Keratinocyte (primary cell): ENCODE measurements around the gene RDX. TPM values are rescaled to one million over a fixed set of nuclear protein-coding genes. Genes with fewer than 3 reads are reported as not detected.
"Not testable (repeated sequence)": the region's sequence is repeated elsewhere in the genome, so short reads cannot be mapped to it uniquely, and the experiment has no call there.

Source experiments
- DNase-seq: peaks from one replicate; pipeline ENCODE4 v3.0.0-alpha.2; 2011; ENCODE audit warnings: low read depth, missing footprints, low spot score
- FAIRE-seq: peaks from 2 replicates; lab custom pipeline; 2011; peaks lifted over from hg19 to GRCh38; lab: Jason Lieb, UNC
- H2AFZ ChIP-seq: 2 replicates; pipeline ENCODE4 v1.6.0; 2012; ENCODE audit warnings: low read length, control low read depth, inconsistent platforms; ENCODE audit not compliant: control insufficient read depth
- H3K27ac ChIP-seq: 2 replicates; pipeline ENCODE4 v1.5.1; 2011; ENCODE audit warnings: low read length; ENCODE audit not compliant: control insufficient read depth, insufficient read depth
- H3K27me3 ChIP-seq: 3 replicates; pipeline ENCODE4 v1.6.0; 2011; ENCODE audit warnings: low read length; ENCODE audit not compliant: control insufficient read depth, insufficient read depth; ENCODE audit errors: extremely low read depth
- H3K36me3 ChIP-seq, 2 experiments: 2 replicates in 1 of 2; 3 replicates in 1 of 2; pipeline ENCODE4 v1.5.1; 2011; ENCODE audit warnings: low read length in 2 of 2, mild to moderate bottlenecking in 1 of 2; ENCODE audit not compliant: control insufficient read depth in 2 of 2, insufficient read depth in 2 of 2; ENCODE audit errors: extremely low read depth in 1 of 2
- H3K4me1 ChIP-seq: 3 replicates; pipeline ENCODE4 v1.5.1; 2011; ENCODE audit warnings: low read length; ENCODE audit not compliant: control insufficient read depth, insufficient read depth; ENCODE audit errors: extremely low read depth
- H3K4me2 ChIP-seq: 3 replicates; pipeline ENCODE4 v1.6.0; 2011; ENCODE audit warnings: low read depth, low read length; ENCODE audit not compliant: control insufficient read depth, insufficient read depth; ENCODE audit errors: extremely low read depth
- H3K4me3 ChIP-seq, 3 experiments: fragments of 200-600 bp in 1 of 3; sonication (generic) in 1 of 3; 2 replicates in 2 of 3; 3 replicates in 1 of 3; pipeline ENCODE4 v1.5.1; 2011 to 2016; ENCODE audit warnings: low read length in 3 of 3, mild to moderate bottlenecking in 3 of 3, control low read depth in 2 of 3, inconsistent platforms in 1 of 3, low read depth in 1 of 3, mixed read lengths in 1 of 3, mixed run types in 1 of 3, moderate library complexity in 1 of 3; ENCODE audit not compliant: control insufficient read depth in 2 of 3, insufficient read depth in 2 of 3; ENCODE audit errors: extremely low read depth in 1 of 3
- H3K79me2 ChIP-seq: 2 replicates; pipeline ENCODE4 v1.6.0; 2012; ENCODE audit warnings: low read length; ENCODE audit not compliant: control insufficient read depth, insufficient read depth
- H3K9ac ChIP-seq: 3 replicates; pipeline ENCODE4 v1.6.0; 2011; ENCODE audit warnings: low read length; ENCODE audit not compliant: control insufficient read depth, insufficient read depth; ENCODE audit errors: extremely low read depth
- H3K9me1 ChIP-seq: 3 replicates; pipeline ENCODE4 v1.6.0; 2011; ENCODE audit warnings: low read length; ENCODE audit not compliant: control insufficient read depth, insufficient read depth; ENCODE audit errors: extremely low read depth
- H3K9me3 ChIP-seq: 2 replicates; pipeline ENCODE4 v1.5.1; 2012; ENCODE audit warnings: low read depth, low read length; ENCODE audit not compliant: control insufficient read depth
- H4K20me1 ChIP-seq: 3 replicates; pipeline ENCODE4 v1.6.0; 2011; ENCODE audit warnings: low read length; ENCODE audit not compliant: control insufficient read depth, insufficient read depth; ENCODE audit errors: extremely low read depth
- EZH2 ChIP-seq: IDR thresholded peaks from one replicate; pipeline ENCODE4 v1.6.1; 2012; ENCODE audit warnings: inconsistent platforms, mild to moderate bottlenecking, low read length, moderate library complexity
- dilution Hi-C: fragments of 300-500 bp; cut with MboI; formaldehyde crosslinking; loops from one replicate; pipeline ENCODE4 v1.7.0; 2020; ENCODE audit warnings: low sequenced_read_pairs; ENCODE audit not compliant: extremely low pct_ligation_motif_present
- polyA plus RNA-seq, 5 experiments: library from polyadenylated mRNA; depleted of rRNA in 3 of 5; stranded (reverse) in 3 of 5; stranded (forward) in 1 of 5; unstranded in 1 of 5; fragments of >200 nt; gene quantifications; 1 replicate in 1 of 5; 2 replicates in 3 of 5; 3 replicates in 1 of 5; pipeline versions ENCODE4 v1.2.1 to v1.2.3, GENCODE V29; 2011 to 2012; ENCODE audit warnings: missing spikeins in 2 of 5, low read depth in 1 of 5, low replicate concordance in 1 of 5
- TF ChIP-seq, protein P1 (sequence below), 3 experiments: IDR thresholded peaks in 1 of 3; conservative IDR thresholded peaks in 1 of 3; optimal IDR thresholded peaks in 1 of 3; 2 replicates in 2 of 3; 3 replicates in 1 of 3; pipeline versions ENCODE3 to v1.5.1; 2011; ENCODE audit warnings: low read length in 3 of 3, mild to moderate bottlenecking in 3 of 3, moderate library complexity in 2 of 3, control low read depth in 1 of 3, inconsistent platforms in 1 of 3; ENCODE audit not compliant: insufficient read depth in 2 of 3; ENCODE audit errors: extremely low read depth in 1 of 3

Gene RDX
- polyA plus RNA-seq, 1 donor (not counting 4 experiments of a cell fraction or from before 2014, with no cell fraction given) = 85.4 TPM

DNA sequence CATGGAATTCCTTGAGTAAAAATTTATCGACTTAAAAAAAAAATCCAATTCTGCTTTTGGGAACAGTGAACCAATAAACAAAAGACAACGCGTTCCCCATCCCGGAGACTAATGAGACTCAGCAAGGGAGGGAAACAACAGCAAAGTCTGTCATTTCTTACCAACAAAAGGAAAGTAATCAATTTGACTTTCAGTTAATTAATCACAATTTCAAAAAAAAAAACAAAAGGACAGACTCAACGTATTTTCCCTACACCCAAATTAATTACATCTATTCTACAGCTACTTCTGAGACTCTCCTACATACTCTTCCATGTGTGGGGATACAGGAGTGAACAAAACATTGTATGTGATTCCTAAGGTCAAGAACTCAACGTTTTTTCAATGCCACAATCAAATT, 1.9 kb downstream of the RDX start:
- no peak for DNase-seq
- peak overlapping the region; percentile 96 for H3K9ac ChIP-seq
- H3K36me3 ChIP-seq = peaks cover 0 to 4% of the 10 kb centered on the region in 2 experiments
- H2AFZ ChIP-seq = no peak overlapping the region
- no peak for TF ChIP-seq EZH2
- TF ChIP-seq, protein P1, sequence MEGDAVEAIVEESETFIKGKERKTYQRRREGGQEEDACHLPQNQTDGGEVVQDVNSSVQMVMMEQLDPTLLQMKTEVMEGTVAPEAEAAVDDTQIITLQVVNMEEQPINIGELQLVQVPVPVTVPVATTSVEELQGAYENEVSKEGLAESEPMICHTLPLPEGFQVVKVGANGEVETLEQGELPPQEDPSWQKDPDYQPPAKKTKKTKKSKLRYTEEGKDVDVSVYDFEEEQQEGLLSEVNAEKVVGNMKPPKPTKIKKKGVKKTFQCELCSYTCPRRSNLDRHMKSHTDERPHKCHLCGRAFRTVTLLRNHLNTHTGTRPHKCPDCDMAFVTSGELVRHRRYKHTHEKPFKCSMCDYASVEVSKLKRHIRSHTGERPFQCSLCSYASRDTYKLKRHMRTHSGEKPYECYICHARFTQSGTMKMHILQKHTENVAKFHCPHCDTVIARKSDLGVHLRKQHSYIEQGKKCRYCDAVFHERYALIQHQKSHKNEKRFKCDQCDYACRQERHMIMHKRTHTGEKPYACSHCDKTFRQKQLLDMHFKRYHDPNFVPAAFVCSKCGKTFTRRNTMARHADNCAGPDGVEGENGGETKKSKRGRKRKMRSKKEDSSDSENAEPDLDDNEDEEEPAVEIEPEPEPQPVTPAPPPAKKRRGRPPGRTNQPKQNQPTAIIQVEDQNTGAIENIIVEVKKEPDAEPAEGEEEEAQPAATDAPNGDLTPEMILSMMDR (optimal IDR thresholded peaks at IDR 0.05 in 1 of 3, IDR thresholded peaks at IDR 0.05 in 1 of 3, conservative IDR thresholded peaks at IDR 0.05 in 1 of 3; ENCODE audit: extremely low read depth in 1 of 3, insufficient read depth in 2 of 3, low read length in 3 of 3) = no peak
- peak overlapping the region; percentile 89 to 95 (median 89) for H3K4me3 ChIP-seq
- peaks cover 22% of the 10 kb centered on the region for H4K20me1 ChIP-seq
- peaks cover 32% of the 10 kb centered on the region for H3K4me1 ChIP-seq
- dilution Hi-C loops = no loop called here
- peak overlapping the region; percentile 77 for H3K27ac ChIP-seq
- H3K79me2 ChIP-seq = peaks cover 68% of the 10 kb centered on the region
- no peak for FAIRE-seq
- H3K9me3 ChIP-seq = no peaks in the 10 kb centered on the region
- H3K4me2 ChIP-seq = peak overlapping the region; percentile 89
- no peaks in the 10 kb centered on the region for H3K27me3 ChIP-seq
- no peaks in the 10 kb centered on the region for H3K9me1 ChIP-seq

DNA sequence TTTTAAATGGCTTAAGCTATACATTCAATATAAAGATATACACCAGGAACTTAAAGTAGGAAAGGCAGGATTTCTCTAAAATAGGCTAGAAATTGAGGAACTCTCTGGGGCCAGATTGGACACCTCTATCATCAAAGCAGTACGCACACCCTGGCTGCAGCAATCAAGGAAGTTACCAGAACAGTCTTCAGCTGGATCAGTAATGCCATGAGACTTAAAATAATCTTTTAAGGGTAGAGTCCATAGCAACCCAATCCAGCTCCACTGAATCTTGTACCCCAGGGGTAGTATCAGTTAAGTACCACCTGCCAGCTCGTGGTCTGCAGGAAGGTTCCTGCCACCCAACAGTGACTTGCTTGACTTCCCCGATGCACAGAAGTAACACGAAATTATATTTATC, 3.0 kb downstream of the RDX start:
- FAIRE-seq (no peak), DNase-seq (no peak)
- Histone ChIP-seq H3K4me3 (no peak overlapping the region), H3K27me3 (no peaks in the 10 kb centered on the region), H3K4me1 (peaks cover 30% of the 10 kb centered on the region), H2AFZ (no peak overlapping the region), H3K4me2 (peak overlapping the region; percentile 54), H3K9ac (no peak overlapping the region), H3K9me1 (no peaks in the 10 kb centered on the region), H4K20me1 (peaks cover 22% of the 10 kb centered on the region), H3K9me3 (no peaks in the 10 kb centered on the region), H3K36me3 (peaks cover 0 to 4% of the 10 kb centered on the region in 2 experiments), H3K27ac (no peak overlapping the region), H3K79me2 (peaks cover 79% of the 10 kb centered on the region)
- dilution Hi-C loops = no loop called here
- TF ChIP-seq EZH2 = no peak
- TF ChIP-seq, protein P1 (optimal IDR thresholded peaks at IDR 0.05 in 1 of 3, IDR thresholded peaks at IDR 0.05 in 1 of 3, conservative IDR thresholded peaks at IDR 0.05 in 1 of 3; ENCODE audit: extremely low read depth in 1 of 3, insufficient read depth in 2 of 3, low read length in 3 of 3) = no peak

DNA sequence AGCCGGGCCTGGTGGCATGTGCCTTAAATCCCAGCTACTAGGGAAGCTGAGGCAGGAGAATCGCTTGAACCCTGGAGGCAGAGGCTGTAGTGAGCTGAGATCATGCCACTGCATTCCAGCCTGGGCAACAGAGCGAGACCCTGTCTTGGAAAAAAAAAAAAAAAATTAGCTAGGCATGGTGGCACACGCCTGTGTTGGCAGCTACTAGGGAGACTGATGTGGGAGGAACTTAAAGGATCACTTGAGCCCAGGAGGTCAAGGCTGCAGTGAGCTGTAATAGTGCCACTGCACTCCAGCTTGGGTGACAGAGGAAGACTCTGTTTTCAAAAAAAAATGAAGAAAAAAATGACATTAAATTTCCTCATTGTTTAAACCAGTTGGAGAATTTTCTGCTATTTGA, 4.3 kb downstream of the RDX start:
- H3K27ac ChIP-seq, H3K9ac ChIP-seq, H3K9me1 ChIP-seq, H2AFZ ChIP-seq, H3K4me3 ChIP-seq, dilution Hi-C loops, H3K36me3 ChIP-seq, H3K27me3 ChIP-seq, FAIRE-seq, H3K4me2 ChIP-seq, DNase-seq, H3K9me3 ChIP-seq: not testable (repeated sequence)
- Histone ChIP-seq H4K20me1 (peaks cover 22% of the 10 kb centered on the region), H3K4me1 (peaks cover 18% of the 10 kb centered on the region), H3K79me2 (peaks cover 91% of the 10 kb centered on the region)
